Calu3 (cell line): Measurements from ENCODE around the gene ODAPH. TPM values are rescaled to one million over a fixed set of nuclear protein-coding genes. Genes with fewer than 3 reads are reported as not detected.

Experiments used
- BruUV-seq: library from RNA; stranded (reverse); fragments of 400-500 nt; replicated peaks from 2 replicates; lab custom pipeline; 2021; lab: Mats Ljungman, UMichigan
- CTCF ChIA-PET: fragments of 300-600 bp; sonication (Branson Sonifier 250); formaldehyde crosslinking; loops from one replicate; lab custom pipeline; 2022; ENCODE audit warnings: antibody characterized with exemption; lab: Charles Lee
- DNase-seq: peaks from one replicate; pipeline ENCODE4 v3.0.0; 2022
- H3K27ac Mint-ChIP-seq: one replicate; pipeline ENCODE4 v1.8.0; 2022; ENCODE audit warnings: mixed read lengths; ENCODE audit not compliant: unreplicated experiment
- H3K27me3 Mint-ChIP-seq: one replicate; pipeline ENCODE4 v1.8.0; 2022; ENCODE audit warnings: mixed read lengths; ENCODE audit not compliant: unreplicated experiment
- H3K36me3 Mint-ChIP-seq: one replicate; pipeline ENCODE4 v1.8.0; 2022; ENCODE audit warnings: mild to moderate bottlenecking, moderate library complexity, mixed read lengths; ENCODE audit not compliant: insufficient read depth, unreplicated experiment
- H3K4me1 Mint-ChIP-seq: one replicate; pipeline ENCODE4 v1.8.0; 2022; ENCODE audit warnings: mild to moderate bottlenecking, low read depth, mixed read lengths; ENCODE audit not compliant: unreplicated experiment
- H3K4me3 Mint-ChIP-seq: one replicate; pipeline ENCODE4 v1.8.0; 2022; ENCODE audit warnings: mild to moderate bottlenecking, low read depth, moderate library complexity, mixed read lengths; ENCODE audit not compliant: unreplicated experiment
- H3K9me3 Mint-ChIP-seq: one replicate; pipeline ENCODE4 v1.8.0; 2022; ENCODE audit warnings: low read depth, mixed read lengths; ENCODE audit not compliant: unreplicated experiment
- intact Hi-C: fragments of 100-400 bp; cut with micrococcal nuclease; formaldehyde crosslinking; loops from one replicate; pipeline ENCODE4 v1.10.0; 2022; ENCODE audit not compliant: unreplicated experiment
- total RNA-seq: library from RNA; stranded (reverse); gene quantifications from 2 replicates; pipeline ENCODE4 v1.2.3, GENCODE V29; 2022
- TF ChIP-seq, protein P1 (sequence below): fragments of 200-600 bp; IDR thresholded peaks from one replicate; pipeline ENCODE4 v1.8.0; 2022; ENCODE audit warnings: antibody characterized with exemption; ENCODE audit not compliant: unreplicated experiment

The ODAPH gene
- total RNA-seq, 1 experiment from 2014 or later: not detected

DNA sequence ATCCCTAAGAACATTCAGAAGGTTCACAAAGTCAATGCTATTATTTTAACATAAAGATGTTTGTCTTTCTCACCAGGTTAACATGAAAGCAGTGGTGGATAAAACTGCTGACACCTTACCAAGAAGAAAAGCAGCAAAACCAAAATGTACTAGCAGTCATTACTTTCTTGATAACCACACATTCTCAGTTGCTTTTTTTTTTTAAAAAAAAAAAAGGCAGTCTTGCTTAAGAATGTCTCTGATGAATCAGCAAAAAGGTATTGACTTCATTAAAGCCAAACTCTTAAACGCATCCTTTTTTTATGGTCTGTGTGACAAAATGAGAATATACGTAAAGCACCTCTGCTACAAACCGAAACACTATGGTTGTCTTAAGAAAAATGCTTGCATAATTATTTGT is 42.5 kb downstream of the ODAPH start:
- no peak for DNase-seq

DNA sequence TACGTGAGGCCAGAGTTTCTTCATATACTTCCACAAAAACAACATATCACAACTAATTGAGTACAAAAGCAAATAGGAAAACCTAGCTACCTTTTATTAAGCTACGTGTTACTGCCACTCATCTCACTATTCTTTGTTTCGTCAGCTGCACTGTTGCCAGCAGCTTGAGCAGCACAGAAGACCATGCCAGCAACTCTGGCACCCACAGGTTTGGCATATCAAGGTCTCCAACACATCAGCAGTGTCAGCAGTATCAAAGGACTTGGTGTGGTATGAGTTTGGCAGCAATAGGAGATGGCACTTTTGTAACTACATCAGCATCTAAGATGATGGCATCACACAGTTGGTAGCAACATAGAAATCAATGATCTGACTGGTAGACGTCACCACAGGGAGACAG is 43.8 kb downstream of the ODAPH start:
- no peak overlapping the region for H3K27ac Mint-ChIP-seq
- DNase-seq: no peak
- no peaks in the 10 kb centered on the region for H3K36me3 Mint-ChIP-seq
- no peaks in the 10 kb centered on the region for H3K27me3 Mint-ChIP-seq
- no peak overlapping the region for H3K4me3 Mint-ChIP-seq
- no peaks in the 10 kb centered on the region for H3K4me1 Mint-ChIP-seq
- no peaks in the 10 kb centered on the region for H3K9me3 Mint-ChIP-seq
- intact Hi-C loops: no loop called here
- TF ChIP-seq, protein P1, sequence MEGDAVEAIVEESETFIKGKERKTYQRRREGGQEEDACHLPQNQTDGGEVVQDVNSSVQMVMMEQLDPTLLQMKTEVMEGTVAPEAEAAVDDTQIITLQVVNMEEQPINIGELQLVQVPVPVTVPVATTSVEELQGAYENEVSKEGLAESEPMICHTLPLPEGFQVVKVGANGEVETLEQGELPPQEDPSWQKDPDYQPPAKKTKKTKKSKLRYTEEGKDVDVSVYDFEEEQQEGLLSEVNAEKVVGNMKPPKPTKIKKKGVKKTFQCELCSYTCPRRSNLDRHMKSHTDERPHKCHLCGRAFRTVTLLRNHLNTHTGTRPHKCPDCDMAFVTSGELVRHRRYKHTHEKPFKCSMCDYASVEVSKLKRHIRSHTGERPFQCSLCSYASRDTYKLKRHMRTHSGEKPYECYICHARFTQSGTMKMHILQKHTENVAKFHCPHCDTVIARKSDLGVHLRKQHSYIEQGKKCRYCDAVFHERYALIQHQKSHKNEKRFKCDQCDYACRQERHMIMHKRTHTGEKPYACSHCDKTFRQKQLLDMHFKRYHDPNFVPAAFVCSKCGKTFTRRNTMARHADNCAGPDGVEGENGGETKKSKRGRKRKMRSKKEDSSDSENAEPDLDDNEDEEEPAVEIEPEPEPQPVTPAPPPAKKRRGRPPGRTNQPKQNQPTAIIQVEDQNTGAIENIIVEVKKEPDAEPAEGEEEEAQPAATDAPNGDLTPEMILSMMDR: no peak
- CTCF ChIA-PET: no interaction called here
- no TSS peak for BruUV-seq

More for the DNA sequence above, 42.5 kb downstream of the ODAPH start:
- H3K4me1 Mint-ChIP-seq: no peaks in the 10 kb centered on the region
- CTCF ChIA-PET: no interaction called here
- no peaks in the 10 kb centered on the region for H3K27me3 Mint-ChIP-seq
- no peak overlapping the region for H3K27ac Mint-ChIP-seq
- no peaks in the 10 kb centered on the region for H3K9me3 Mint-ChIP-seq
- no peak overlapping the region for H3K4me3 Mint-ChIP-seq
- no TSS peak for BruUV-seq
- TF ChIP-seq, protein P1: no peak
- H3K36me3 Mint-ChIP-seq: no peaks in the 10 kb centered on the region
- intact Hi-C loops: no loop called here

DNA sequence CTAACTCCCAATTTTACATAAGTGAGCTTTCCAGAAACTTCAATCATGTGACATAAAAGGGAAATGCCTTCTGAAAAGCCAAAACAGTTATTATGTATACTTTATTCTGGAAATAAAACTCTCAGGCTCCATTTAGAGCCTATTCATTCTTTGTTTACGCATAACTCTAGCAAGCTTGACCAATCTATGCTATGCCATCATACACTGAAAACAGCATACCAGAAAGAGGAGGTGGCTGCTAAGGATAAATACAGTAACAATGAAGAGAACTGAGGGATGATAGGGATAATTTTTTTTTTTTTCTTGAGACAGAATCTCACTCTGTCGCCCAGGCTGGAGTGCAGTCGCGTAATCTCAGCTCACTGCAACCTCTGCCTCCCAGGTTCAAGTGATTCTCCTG is 50.1 kb downstream of the ODAPH start:
- TF ChIP-seq, protein P1: no peak
- Mint-ChIP-seq H3K27me3 (no peaks in the 10 kb centered on the region), H3K36me3 (no peaks in the 10 kb centered on the region), H3K4me1 (no peaks in the 10 kb centered on the region), H3K4me3 (no peak overlapping the region), H3K9me3 (no peaks in the 10 kb centered on the region), H3K27ac (no peak overlapping the region)
- intact Hi-C loops: no loop called here
- CTCF ChIA-PET: no interaction called here
- no peak for DNase-seq
- no TSS peak for BruUV-seq

DNA sequence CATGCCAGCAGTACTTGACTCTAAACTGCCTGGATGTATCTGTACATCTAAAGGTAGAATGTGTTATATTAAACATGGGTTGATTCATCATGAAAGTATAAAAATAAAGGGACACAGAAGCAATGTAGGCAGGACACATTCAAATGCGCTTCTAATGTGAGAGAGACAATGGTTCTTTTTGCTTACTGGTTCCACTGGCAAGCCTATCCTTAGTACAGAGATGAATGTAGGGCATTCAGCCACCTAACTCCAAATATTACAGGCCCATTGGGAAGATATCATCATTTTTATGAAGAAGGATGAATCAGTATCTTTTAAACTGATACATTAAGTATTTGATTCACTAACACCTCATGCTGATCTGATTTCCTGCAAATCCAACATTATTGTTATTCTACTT is 56.4 kb downstream of the ODAPH start:
- no TSS peak for BruUV-seq
- no peak for DNase-seq
- Mint-ChIP-seq H3K4me1 (no peaks in the 10 kb centered on the region), H3K27me3 (no peaks in the 10 kb centered on the region), H3K36me3 (no peaks in the 10 kb centered on the region), H3K9me3 (no peaks in the 10 kb centered on the region), H3K4me3 (no peak overlapping the region), H3K27ac (no peak overlapping the region)
- CTCF ChIA-PET: no interaction called here
- intact Hi-C loops: no loop called here
- TF ChIP-seq, protein P1: no peak

Other genes starting within 250 kb of the ODAPH start
- 12.5 and 12.9 TPM in 2 replicates for gene RCHY1, start 41.7 kb upstream of the ODAPH start, total RNA-seq
- 10.9 and 11.6 TPM in 2 replicates for gene THAP6, start 41.6 kb upstream of the ODAPH start, total RNA-seq
- gene CDKL2, start 74.5 kb downstream of the ODAPH start, total RNA-seq: 2.2 and 2.7 TPM in 2 replicates
- gene G3BP2, start 117.3 kb downstream of the ODAPH start, total RNA-seq: 122 and 128 TPM in 2 replicates
- gene USO1, start 168.5 kb downstream of the ODAPH start, total RNA-seq: 45.2 and 45.4 TPM in 2 replicates